Activated CD8-positive, alpha-beta T cell treated with anti-CD3 and anti-CD28 coated beads, Interleukin-2, amount 10 ng/mL, durations not matched to agents 7 days and 5 days (primary cell): ENCODE results near the gene CPNE9. TPM values are rescaled to one million over a fixed set of nuclear protein-coding genes. Genes with fewer than 3 reads are reported as not detected.
A peak's percentile ranks its signal among the peaks of the same experiment; 100 is the strongest.

Experiments used
- ATAC-seq: fragments of 150-1000 bp; cut with Tn5 transposase; one replicate; pipeline ENCODE4 v1.10.0; 2021; ENCODE audit warnings: moderate library complexity
- CTCF ChIA-PET: fragments of 350-600 bp; sonication (Branson Sonifier 250); formaldehyde crosslinking; loops from one replicate; lab custom pipeline; 2021; ENCODE audit warnings: antibody characterized with exemption; lab: Charles Lee
- POLR2A ChIA-PET: fragments of 350-600 bp; sonication (Branson Sonifier 250); formaldehyde crosslinking; loops from one replicate; lab custom pipeline; 2021; ENCODE audit warnings: antibody characterized with exemption; lab: Charles Lee
- DNase-seq: peaks from one replicate; pipeline ENCODE4 v3.0.0-alpha.2; 2020
- H3K27ac Mint-ChIP-seq: one replicate; pipeline ENCODE4 v1.8.0; 2021; ENCODE audit warnings: mild to moderate bottlenecking, mixed read lengths
- H3K27me3 Mint-ChIP-seq: one replicate; pipeline ENCODE4 v1.8.0; 2021; ENCODE audit warnings: low read depth, mixed read lengths
- H3K36me3 Mint-ChIP-seq: one replicate; pipeline ENCODE4 v1.8.0; 2021; ENCODE audit warnings: low read depth, mixed read lengths
- H3K4me1 Mint-ChIP-seq: one replicate; pipeline ENCODE4 v1.8.0; 2021; ENCODE audit warnings: low read depth, mixed read lengths
- H3K4me3 Mint-ChIP-seq: one replicate; pipeline ENCODE4 v1.8.0; 2021; ENCODE audit warnings: mild to moderate bottlenecking, mixed read lengths
- H3K9me3 Mint-ChIP-seq: one replicate; pipeline ENCODE4 v1.8.0; 2022; ENCODE audit warnings: mixed read lengths; ENCODE audit not compliant: insufficient read depth
- total RNA-seq, 2 experiments: library from RNA; stranded (reverse); gene quantifications; one replicate each; pipeline ENCODE4 v1.2.3, GENCODE V29; 2021

CPNE9 gene
- total RNA-seq, 2 experiments from 2014 or later, result not detected

GRCh38 chr3:9718118-9718517 is 14.5 kb downstream of the CPNE9 start:
- ChIA-PET POLR2A (interaction anchor here (1.5 kb wide), 1 partner anchor 36 kb away, joined by 3 read pairs; no protein-coding TSS in a partner anchor), CTCF (interaction anchor here (1.0 to 1.3 kb wide), 2 partner anchors 9 to 24 kb away, joined by 3 to 10 read pairs; no protein-coding TSS in a partner anchor)
- DNase-seq, result no peak
- Mint-ChIP-seq H3K4me3 (no peak overlapping the region), H3K27me3 (peaks cover 13% of the 10 kb centered on the region), H3K4me1 (no peaks in the 10 kb centered on the region), H3K9me3 (no peaks in the 10 kb centered on the region), H3K27ac (no peak overlapping the region), H3K36me3 (no peaks in the 10 kb centered on the region)
- no peak for ATAC-seq

DNA sequence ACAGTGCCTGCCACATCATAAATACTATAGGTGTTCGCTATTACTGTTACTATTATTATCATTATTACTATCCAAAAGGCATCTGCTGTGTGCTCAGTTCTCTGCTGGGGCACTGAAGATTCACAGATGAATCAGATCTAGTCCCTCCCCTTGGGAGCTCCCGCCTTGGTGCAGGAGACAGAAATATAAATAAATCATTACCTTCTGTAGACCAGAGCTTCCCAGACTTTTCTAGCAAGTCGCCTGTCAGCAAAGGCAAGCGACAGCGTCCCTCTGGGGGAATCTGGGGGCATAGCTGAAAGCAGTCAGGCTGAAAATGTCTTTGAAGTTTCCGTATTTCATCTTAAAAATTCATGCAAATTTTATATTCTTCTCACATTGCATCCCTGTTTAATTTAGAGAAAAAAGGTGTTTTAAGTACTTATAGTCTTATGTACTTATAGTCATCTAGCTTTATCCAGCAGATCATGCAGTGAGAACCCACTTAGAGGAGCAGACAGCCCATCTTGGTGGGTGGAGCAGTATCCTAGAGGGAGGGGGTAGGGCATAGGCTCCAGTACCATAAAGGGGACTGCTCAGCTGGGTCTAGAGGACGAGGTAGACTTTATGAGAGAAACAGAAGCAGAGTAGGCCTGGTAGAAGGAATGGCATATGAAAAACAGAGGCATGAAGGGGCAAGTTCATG is 17.5 kb downstream of the CPNE9 start:
- no peaks in the 10 kb centered on the region for H3K9me3 Mint-ChIP-seq
- CTCF ChIA-PET, result interaction anchor here (0.5 to 2.5 kb wide), 2 partner anchors 218 to 527 kb away, joined by 3 to 8 read pairs; partner anchors contain the start of gene TATDN2
- no peak for DNase-seq
- no peak overlapping the region for H3K4me3 Mint-ChIP-seq
- H3K27ac Mint-ChIP-seq, result no peak overlapping the region
- peaks cover 9% of the 10 kb centered on the region for H3K27me3 Mint-ChIP-seq
- POLR2A ChIA-PET, result no interaction called here
- H3K4me1 Mint-ChIP-seq, result no peaks in the 10 kb centered on the region
- no peaks in the 10 kb centered on the region for H3K36me3 Mint-ChIP-seq
- no peak for ATAC-seq

- Mint-ChIP-seq H3K27me3 (peaks cover 9% of the 10 kb centered on the region), H3K36me3 (no peaks in the 10 kb centered on the region), H3K9me3 (no peaks in the 10 kb centered on the region), H3K27ac (no peak overlapping the region), H3K4me3 (no peak overlapping the region), H3K4me1 (peaks cover 2% of the 10 kb centered on the region)
- ChIA-PET CTCF (interaction anchor here (2.5 kb wide), 1 partner anchor 219 kb away, joined by 8 read pairs; no protein-coding TSS in a partner anchor), POLR2A (no interaction called here)
- ATAC-seq (no peak), DNase-seq (no peak)
Measured at GRCh38 chr3:9721700-9722060, 18.0 kb downstream of the CPNE9 start.

- H3K27ac Mint-ChIP-seq, result no peak overlapping the region
- DNase-seq (no peak), ATAC-seq (no peak)
- CTCF ChIA-PET, result interaction anchor here (1.0 to 2.7 kb wide), 6 partner anchors 10 to 323 kb away, joined by 3 to 19 read pairs (median 8); no protein-coding TSS in a partner anchor
- H3K9me3 Mint-ChIP-seq, result no peaks in the 10 kb centered on the region
- H3K4me3 Mint-ChIP-seq, result no peak overlapping the region
- H3K36me3 Mint-ChIP-seq, result no peaks in the 10 kb centered on the region
- H3K4me1 Mint-ChIP-seq, result peaks cover 27% of the 10 kb centered on the region
- H3K27me3 Mint-ChIP-seq, result peaks cover 6% of the 10 kb centered on the region
- POLR2A ChIA-PET, result no interaction called here
Measured at GRCh38 chr3:9725775-9726515, 22.3 kb downstream of the CPNE9 start.

DNA sequence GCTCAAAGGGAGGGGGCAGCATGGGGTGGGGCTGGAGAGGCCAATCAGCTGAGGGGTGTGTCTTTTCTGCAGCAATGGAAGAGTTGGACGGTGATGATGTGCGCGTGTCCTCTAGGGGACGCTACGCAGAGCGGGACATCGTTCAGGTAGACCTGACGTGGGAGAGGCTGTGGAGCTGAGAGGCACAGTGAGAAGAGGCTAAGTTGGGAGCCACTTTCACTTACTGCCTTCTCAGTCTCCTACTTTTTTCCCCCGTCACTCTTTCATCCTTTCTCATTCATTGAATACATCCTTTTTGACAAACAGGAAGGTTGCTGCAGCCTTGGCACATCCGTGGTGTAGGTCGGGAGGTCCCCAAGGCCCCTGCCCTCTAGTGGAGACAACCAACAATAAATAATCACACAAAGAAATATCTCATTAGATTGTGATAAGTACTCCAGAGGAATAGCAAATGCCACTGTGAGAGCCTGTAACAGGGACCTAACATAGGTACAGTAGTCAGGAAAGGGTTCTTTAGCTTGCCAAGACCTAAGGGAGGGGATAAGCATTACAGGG is 23.5 kb downstream of the CPNE9 start:
- ChIA-PET CTCF (interaction anchor here (0.6 to 2.7 kb wide), 42 partner anchors 9 to 755 kb away, joined by 3 to 30 read pairs (median 4); partner anchors contain the start of genes ARPC4, CPNE9, OGG1 and TADA3), POLR2A (interaction anchor here (0.8 to 1.6 kb wide), 3 partner anchors 10 to 77 kb away, joined by 3 to 5 read pairs (median 4); partner anchors contain the start of gene OGG1)
- peak; percentile 18 for ATAC-seq
- H3K4me1 Mint-ChIP-seq, result peaks cover 27% of the 10 kb centered on the region
- H3K27me3 Mint-ChIP-seq, result peaks cover 3% of the 10 kb centered on the region
- peak; percentile 71 for DNase-seq
- H3K9me3 Mint-ChIP-seq, result no peaks in the 10 kb centered on the region
- peaks cover 1% of the 10 kb centered on the region for H3K36me3 Mint-ChIP-seq
- peak overlapping the region; percentile 79 for H3K27ac Mint-ChIP-seq
- peak overlapping the region; percentile 50 for H3K4me3 Mint-ChIP-seq

GRCh38 chr3:9727743-9728142 is 24.1 kb downstream of the CPNE9 start:
- Mint-ChIP-seq H3K36me3 (peaks cover 8% of the 10 kb centered on the region), H3K27me3 (peaks cover 2% of the 10 kb centered on the region), H3K9me3 (no peaks in the 10 kb centered on the region), H3K4me1 (peaks cover 33% of the 10 kb centered on the region), H3K4me3 (no peak overlapping the region), H3K27ac (peak overlapping the region; percentile 79)
- CTCF ChIA-PET, result interaction anchor here (0.6 to 2.7 kb wide), 35 partner anchors 9 to 756 kb away, joined by 3 to 30 read pairs (median 4); partner anchors contain the start of genes ARPC4, CPNE9, OGG1 and TADA3
- no peak for DNase-seq
- ATAC-seq, result no peak
- POLR2A ChIA-PET, result interaction anchor here (0.8 to 1.6 kb wide), 3 partner anchors 9 to 78 kb away, joined by 3 to 5 read pairs (median 4); partner anchors contain the start of gene OGG1

- ChIA-PET CTCF (interaction anchor here (1.0 kb wide), 2 partner anchors 114 to 226 kb away, joined by 3 read pairs; no protein-coding TSS in a partner anchor), POLR2A (interaction anchor here (0.5 to 3.5 kb wide), 3 partner anchors 63 to 333 kb away, joined by 3 to 17 read pairs (median 4); partner anchors contain the start of genes ARPC4 and TADA3)
- Mint-ChIP-seq H3K27ac (no peak overlapping the region), H3K4me3 (no peak overlapping the region), H3K4me1 (peaks cover 49% of the 10 kb centered on the region), H3K36me3 (peaks cover 23% of the 10 kb centered on the region), H3K9me3 (no peaks in the 10 kb centered on the region), H3K27me3 (no peaks in the 10 kb centered on the region)
- no peak for ATAC-seq
- no peak for DNase-seq
Measured at GRCh38 chr3:9729419-9729818, 25.8 kb downstream of the CPNE9 start.

- DNase-seq (no peak), ATAC-seq (peak; percentile 55)
- Mint-ChIP-seq H3K36me3 (peaks cover 36% of the 10 kb centered on the region), H3K4me1 (peaks cover 62% of the 10 kb centered on the region), H3K4me3 (peak overlapping the region; percentile 90), H3K9me3 (no peaks in the 10 kb centered on the region), H3K27me3 (no peaks in the 10 kb centered on the region), H3K27ac (peak overlapping the region; percentile 97)
- POLR2A ChIA-PET, result interaction anchor here (0.9 to 3.9 kb wide), 7 partner anchors 18 to 368 kb away, joined by 3 to 33 read pairs (median 11); partner anchors contain the start of genes ARPC4, MTMR14, OGG1 and TADA3
- CTCF ChIA-PET, result interaction anchor here (1.0 to 2.5 kb wide), 7 partner anchors 13 to 377 kb away, joined by 3 to 8 read pairs (median 4); partner anchors contain the start of genes OGG1 and THUMPD3
Measured at GRCh38 chr3:9730657-9731205, 27.1 kb downstream of the CPNE9 start.

- H3K36me3 Mint-ChIP-seq, result peaks cover 39% of the 10 kb centered on the region
- ATAC-seq, result peak; percentile 97
Measured at GRCh38 chr3:9731206-9732079, 27.8 kb downstream of the CPNE9 start, which contains the start of gene BRPF1. Gene BRPF1 (plus strand): TSS chr3:9731735. CDS start chr3:9734141, 2,406 bp downstream.

More at GRCh38 chr3:9731206-9732079, 27.8 kb downstream of the CPNE9 start, which contains the start of gene BRPF1:
- ChIA-PET POLR2A (interaction anchor here (0.9 to 3.9 kb wide), 9 partner anchors 13 to 369 kb away, joined by 3 to 33 read pairs (median 11); partner anchors contain the start of genes ARPC4, CRELD1, MTMR14 and OGG1), CTCF (interaction anchor here (1.2 to 2.5 kb wide), 6 partner anchors 12 to 378 kb away, joined by 4 to 8 read pairs (median 4); partner anchors contain the start of gene OGG1)
- Mint-ChIP-seq H3K27me3 (no peaks in the 10 kb centered on the region), H3K4me3 (peak within 1 kb of the TSS; percentile 99), H3K9me3 (no peaks in the 10 kb centered on the region), H3K4me1 (peaks cover 67% of the 10 kb centered on the region), H3K27ac (peak within 1 kb of the TSS; percentile 97)
- peak; percentile 100 for DNase-seq
